Neural progenitor cell (in vitro differentiated cells): ENCODE data around the gene PRUNE1.

Experiments
- CTCF ChIP-seq: fragments of 200-600 bp; sonication (generic); IDR thresholded peaks from 2 replicates; pipeline ENCODE4 v1.5.1; 2017; ENCODE audit warnings: antibody characterized with exemption, mild to moderate bottlenecking
- EZH2 ChIP-seq: fragments of 200-600 bp; sonication (generic); IDR thresholded peaks from 2 replicates; pipeline ENCODE4 v1.6.1; 2017; ENCODE audit warnings: antibody characterized with exemption, mild to moderate bottlenecking, moderate library complexity
- EZH2phosphoT487 ChIP-seq: fragments of 200-600 bp; sonication (generic); IDR thresholded peaks from 2 replicates; pipeline ENCODE4 v1.6.1; 2017; ENCODE audit warnings: antibody characterized with exemption

GRCh38 chr1:151054971-151055547, 46.8 kb downstream of the PRUNE1 start:
- TF ChIP-seq CTCF (no peak), EZH2 (no peak), EZH2phosphoT487 (no peak)
